ENCODE results near the gene PLCD1. TPM values are rescaled to one million over a fixed set of nuclear protein-coding genes. Genes with fewer than 3 reads are reported as not detected.
"Not testable (repeated sequence)": the region's sequence is repeated elsewhere in the genome, so short reads cannot be mapped to it uniquely, and the experiment has no call there.

PLCD1 gene
- total RNA-seq, 1 experiment from 2014 or later = 4.8 TPM

DNA sequence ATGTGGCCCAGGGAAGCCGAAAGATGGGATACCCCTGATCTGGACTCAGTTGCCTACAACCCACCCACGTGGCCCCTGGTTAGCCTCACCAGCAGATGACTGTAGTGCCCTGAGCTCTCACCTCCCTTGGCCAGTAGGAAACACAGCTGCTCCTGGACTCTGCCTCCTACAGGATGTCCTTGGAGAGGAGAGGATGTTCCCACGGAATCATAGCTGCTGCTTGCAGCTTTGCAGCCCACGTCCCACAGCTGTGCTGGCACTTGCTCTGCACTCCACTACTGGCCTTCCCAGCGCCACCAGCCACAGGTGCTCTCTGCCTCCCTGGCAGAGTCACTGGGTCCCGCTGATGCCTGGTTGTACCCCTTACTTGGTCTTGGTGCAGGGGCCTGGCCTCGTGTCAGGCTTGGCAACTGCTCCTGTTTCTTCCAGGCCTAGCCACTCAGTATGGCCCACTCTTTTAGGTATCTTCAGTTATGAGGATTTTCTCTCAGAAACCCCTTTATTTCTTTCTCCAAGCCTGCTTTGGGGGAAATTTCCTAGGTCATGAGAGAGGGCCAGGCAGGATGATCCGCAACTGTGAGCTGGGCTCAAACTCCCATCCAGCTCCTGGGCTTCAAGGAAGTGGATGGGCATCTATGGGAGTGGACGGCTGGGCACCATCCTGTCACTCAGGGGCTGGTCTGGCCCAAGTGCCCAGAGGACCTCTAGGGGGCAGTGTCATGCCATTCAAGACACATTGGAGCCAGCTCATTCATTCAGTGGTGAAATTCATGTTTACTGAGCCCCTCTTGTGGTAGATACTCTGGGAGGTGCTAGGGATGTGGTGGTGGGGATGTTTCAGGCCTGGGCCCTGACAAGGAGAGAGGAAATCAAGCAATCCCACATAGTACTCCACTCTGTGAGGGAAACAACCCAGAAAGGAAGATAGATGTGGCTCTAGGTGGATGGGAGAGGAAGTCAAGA lies 55.0 kb downstream of the PLCD1 start:
- no peak overlapping the region for H3K27ac ChIP-seq
- no peak for DNase-seq (ENCODE audit: low read depth in 1 of 2, low spot score in 2 of 2)
- H3K36me3 ChIP-seq = peaks cover 19% of the 10 kb centered on the region
- H3K27me3 ChIP-seq (replicated peaks) = no peaks in the 10 kb centered on the region
- no peaks in the 10 kb centered on the region for H3K9me3 ChIP-seq (replicated peaks)
- H3K4me3 ChIP-seq = no peak overlapping the region
- H3K4me1 ChIP-seq (replicated peaks) = peaks cover 8% of the 10 kb centered on the region; the same call in 1 of the 2 replicates

GRCh38 chr3:37973246-37974054 lies 56.0 kb downstream of the PLCD1 start:
- no peak for DNase-seq (ENCODE audit: low read depth in 1 of 2, low spot score in 2 of 2)
- H3K36me3 ChIP-seq = peaks cover 20% of the 10 kb centered on the region
- H3K9me3 ChIP-seq (replicated peaks) = no peaks in the 10 kb centered on the region
- no peak overlapping the region for H3K4me3 ChIP-seq
- H3K4me1 ChIP-seq (replicated peaks) = peaks cover 8% of the 10 kb centered on the region; the same call in 1 of the 2 replicates
- H3K27ac ChIP-seq = no peak overlapping the region
- no peaks in the 10 kb centered on the region for H3K27me3 ChIP-seq (replicated peaks)

- H3K27ac ChIP-seq; H3K27me3 ChIP-seq (replicated peaks); DNase-seq (ENCODE audit: low read depth in 1 of 2, low spot score in 2 of 2); H3K9me3 ChIP-seq (replicated peaks); H3K4me3 ChIP-seq: not testable (repeated sequence)
- Histone ChIP-seq H3K4me1 (replicated peaks) (peaks cover 10% of the 10 kb centered on the region), H3K36me3 (peaks cover 24% of the 10 kb centered on the region)
Measured at GRCh38 chr3:37972056-37972455, 57.4 kb downstream of the PLCD1 start.

DNA sequence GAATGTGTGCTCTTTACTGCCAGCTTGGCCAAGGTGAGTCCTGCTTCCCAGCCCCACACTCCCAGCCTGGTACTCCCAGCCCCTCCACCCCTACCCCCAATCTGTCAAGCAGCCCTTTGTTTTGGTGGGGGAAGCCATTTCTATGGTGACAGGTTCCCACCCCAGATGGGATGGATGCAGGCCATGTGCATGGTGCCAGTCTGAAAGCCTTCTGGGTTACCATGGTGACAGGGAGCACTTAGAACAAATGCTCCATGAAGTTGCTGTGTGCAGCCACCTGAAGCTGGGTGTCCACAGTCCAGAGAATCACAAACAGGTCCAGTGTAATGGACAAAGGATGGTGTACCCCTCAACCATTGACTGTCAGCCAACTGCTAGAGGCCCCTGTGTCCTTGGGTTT lies 58.0 kb downstream of the PLCD1 start:
- Histone ChIP-seq H3K4me1 (replicated peaks) (peaks cover 12% of the 10 kb centered on the region), H3K9me3 (replicated peaks) (no peaks in the 10 kb centered on the region), H3K4me3 (no peak overlapping the region), H3K27ac (no peak overlapping the region), H3K27me3 (replicated peaks) (no peaks in the 10 kb centered on the region), H3K36me3 (peaks cover 21% of the 10 kb centered on the region)
- DNase-seq (ENCODE audit: low read depth in 1 of 2, low spot score in 2 of 2) = no peak

DNA sequence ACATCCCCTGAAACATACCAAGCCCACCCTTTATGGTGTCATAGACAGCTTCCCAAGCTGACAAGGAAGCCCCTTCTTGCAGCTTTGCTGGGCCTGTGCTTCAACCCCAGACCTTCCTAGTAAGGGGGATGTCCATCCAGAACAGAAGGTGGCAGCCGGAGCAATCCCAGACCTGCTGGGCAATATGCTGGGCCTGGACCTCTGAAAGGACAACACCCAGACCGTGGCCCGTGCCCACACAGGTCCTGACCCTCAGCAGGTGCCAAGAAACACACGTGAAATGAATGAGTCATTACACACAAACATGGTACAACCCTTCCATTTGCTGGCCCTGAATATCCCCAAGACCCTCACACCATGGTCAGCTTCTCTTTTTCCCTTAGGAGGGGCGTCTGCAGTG lies 58.6 kb downstream of the PLCD1 start:
- Histone ChIP-seq H3K4me1 (replicated peaks) (peaks cover 12% of the 10 kb centered on the region), H3K27me3 (replicated peaks) (no peaks in the 10 kb centered on the region), H3K36me3 (peaks cover 16% of the 10 kb centered on the region), H3K9me3 (replicated peaks) (no peaks in the 10 kb centered on the region), H3K4me3 (no peak overlapping the region), H3K27ac (no peak overlapping the region)
- DNase-seq (ENCODE audit: low read depth in 1 of 2, low spot score in 2 of 2) = no peak

GRCh38 chr3:37969596-37970100 lies 59.8 kb downstream of the PLCD1 start:
- no peak overlapping the region for H3K4me3 ChIP-seq
- no peaks in the 10 kb centered on the region for H3K27me3 ChIP-seq (replicated peaks)
- H3K36me3 ChIP-seq = peaks cover 6% of the 10 kb centered on the region; the same call in 1 of the 2 replicates
- DNase-seq (ENCODE audit: low read depth in 1 of 2, low spot score in 2 of 2) = no peak
- H3K9me3 ChIP-seq (replicated peaks) = no peaks in the 10 kb centered on the region
- H3K27ac ChIP-seq = no peak overlapping the region
- H3K4me1 ChIP-seq (replicated peaks) = peaks cover 12% of the 10 kb centered on the region

GRCh38 chr3:37968813-37969595 lies 60.4 kb downstream of the PLCD1 start:
- Histone ChIP-seq H3K27ac (no peak overlapping the region), H3K4me1 (replicated peaks) (peaks cover 11% of the 10 kb centered on the region), H3K27me3 (replicated peaks) (no peaks in the 10 kb centered on the region), H3K4me3 (no peak overlapping the region), H3K36me3 (peaks cover 6% of the 10 kb centered on the region; the same call in 1 of the 2 replicates), H3K9me3 (replicated peaks) (no peaks in the 10 kb centered on the region)
- DNase-seq (ENCODE audit: low read depth in 1 of 2, low spot score in 2 of 2) = no peak

DNA sequence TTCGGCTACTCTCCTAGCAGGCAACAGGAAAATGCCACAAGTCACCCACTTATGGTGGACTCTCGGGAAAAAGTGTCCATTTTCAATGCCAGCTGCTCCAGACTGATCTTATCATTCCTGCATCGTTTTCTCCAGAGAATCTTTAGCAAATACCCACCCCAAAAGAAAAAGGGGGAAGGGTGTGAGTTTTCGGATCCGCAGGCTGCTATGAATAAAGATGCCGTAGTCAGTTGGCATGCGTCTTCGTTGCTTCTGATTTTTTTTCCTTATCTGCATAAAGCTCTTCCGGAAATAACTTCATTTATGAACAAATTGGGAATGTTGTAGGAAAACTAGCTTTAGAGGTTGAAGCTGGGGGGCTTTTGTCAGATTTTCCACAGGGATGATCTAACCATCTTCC lies 61.2 kb downstream of the PLCD1 start:
- DNase-seq (ENCODE audit: low read depth in 1 of 2, low spot score in 2 of 2) = no peak
- H3K4me1 ChIP-seq (replicated peaks) = peaks cover 3% of the 10 kb centered on the region
- no peaks in the 10 kb centered on the region for H3K9me3 ChIP-seq (replicated peaks)
- H3K27me3 ChIP-seq (replicated peaks) = no peaks in the 10 kb centered on the region
- no peak overlapping the region for H3K27ac ChIP-seq
- H3K4me3 ChIP-seq = no peak overlapping the region
- H3K36me3 ChIP-seq = peaks cover 6% of the 10 kb centered on the region; the same call in 1 of the 2 replicates

GRCh38 chr3:37967260-37967881 lies 62.1 kb downstream of the PLCD1 start:
- peaks cover 3% of the 10 kb centered on the region for H3K4me1 ChIP-seq (replicated peaks)
- H3K36me3 ChIP-seq = peaks cover 6% of the 10 kb centered on the region; the same call in 1 of the 2 replicates
- peak; percentile 56 to 70 for DNase-seq (ENCODE audit: low read depth in 1 of 2, low spot score in 2 of 2)
- H3K27me3 ChIP-seq (replicated peaks) = no peaks in the 10 kb centered on the region
- no peak overlapping the region for H3K4me3 ChIP-seq
- no peak overlapping the region for H3K27ac ChIP-seq
- H3K9me3 ChIP-seq (replicated peaks) = no peaks in the 10 kb centered on the region

DNA sequence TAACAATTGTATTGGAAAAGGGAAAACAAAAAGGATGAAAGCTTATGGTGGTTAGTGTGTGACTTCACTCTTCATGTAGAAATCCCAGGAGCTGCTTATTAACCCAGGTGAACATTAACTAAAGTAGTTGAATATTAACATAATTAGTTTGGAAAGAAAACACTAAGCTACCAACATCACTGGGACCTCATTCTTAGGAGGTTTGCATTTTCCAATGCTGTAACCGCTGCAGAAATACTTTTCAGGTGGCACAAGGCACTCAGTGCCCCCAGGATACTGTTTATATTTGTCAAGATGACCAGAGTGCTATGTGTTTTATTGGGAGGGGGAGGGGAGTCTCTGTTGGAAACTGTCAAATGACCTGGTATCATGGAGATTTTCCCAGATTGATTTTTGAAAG lies 64.7 kb downstream of the PLCD1 start:
- no peak for DNase-seq (ENCODE audit: low read depth in 1 of 2, low spot score in 2 of 2)
- Histone ChIP-seq H3K4me1 (replicated peaks) (peaks cover 3% of the 10 kb centered on the region), H3K36me3 (peaks cover 6% of the 10 kb centered on the region; the same call in 1 of the 2 replicates), H3K27me3 (replicated peaks) (no peaks in the 10 kb centered on the region), H3K9me3 (replicated peaks) (no peaks in the 10 kb centered on the region), H3K27ac (no peak overlapping the region), H3K4me3 (no peak overlapping the region)

- H3K36me3 ChIP-seq = peaks cover 6% of the 10 kb centered on the region; the same call in 1 of the 2 replicates
- H3K27ac ChIP-seq = no peak overlapping the region
- H3K9me3 ChIP-seq (replicated peaks) = no peaks in the 10 kb centered on the region
- H3K27me3 ChIP-seq (replicated peaks) = no peaks in the 10 kb centered on the region
- peaks cover 3% of the 10 kb centered on the region for H3K4me1 ChIP-seq (replicated peaks)
- H3K4me3 ChIP-seq = no peak overlapping the region
- no peak for DNase-seq (ENCODE audit: low read depth in 1 of 2, low spot score in 2 of 2)
Measured at GRCh38 chr3:37964146-37964545, 65.3 kb downstream of the PLCD1 start.

- Histone ChIP-seq H3K9me3 (replicated peaks) (no peaks in the 10 kb centered on the region), H3K27ac (no peak overlapping the region), H3K4me1 (replicated peaks) (peaks cover 3% of the 10 kb centered on the region), H3K36me3 (peaks cover 6% of the 10 kb centered on the region; the same call in 1 of the 2 replicates), H3K27me3 (replicated peaks) (no peaks in the 10 kb centered on the region), H3K4me3 (no peak overlapping the region)
- no peak for DNase-seq (ENCODE audit: low read depth in 1 of 2, low spot score in 2 of 2)
Measured at GRCh38 chr3:37963635-37964034, 65.8 kb downstream of the PLCD1 start.

- H3K27ac ChIP-seq = no peak overlapping the region
- no peaks in the 10 kb centered on the region for H3K27me3 ChIP-seq (replicated peaks)
- no peak for DNase-seq (ENCODE audit: low read depth in 1 of 2, low spot score in 2 of 2)
- peaks cover 3% of the 10 kb centered on the region for H3K4me1 ChIP-seq (replicated peaks)
- no peak overlapping the region for H3K4me3 ChIP-seq
- H3K36me3 ChIP-seq = no peaks in the 10 kb centered on the region
- no peaks in the 10 kb centered on the region for H3K9me3 ChIP-seq (replicated peaks)
Measured at GRCh38 chr3:37963016-37963415, 66.4 kb downstream of the PLCD1 start.

All from SJSA1 (cell line).